Urothelium cell line (cell line): Measurements from ENCODE around the gene MRPL28.
"Not testable (repeated sequence)": the region's sequence is repeated elsewhere in the genome, so short reads cannot be mapped to it uniquely, and the experiment has no call there.

Source experiments
- DNase-seq: peaks from one replicate; pipeline ENCODE4 v3.0.0; 2011; ENCODE audit warnings: low spot score, mixed read lengths
- FAIRE-seq: peaks from 2 replicates; lab custom pipeline; 2011; peaks lifted over from hg19 to GRCh38; lab: Jason Lieb, UNC

Gene MRPL28

GRCh38 chr16:374616-374926, 4.2 kb upstream of the MRPL28 start:
- DNase-seq = no peak
- FAIRE-seq = no peak

- FAIRE-seq = no peak
- DNase-seq = no peak
These were observed 3.7 kb upstream of the MRPL28 start for GRCh38 chr16:373848-374615.

GRCh38 chr16:373020-373598, 2.8 kb upstream of the MRPL28 start:
- DNase-seq (no peak), FAIRE-seq (no peak)

- no peak for DNase-seq
- FAIRE-seq = no peak
These were observed 2.1 kb upstream of the MRPL28 start for GRCh38 chr16:372302-372983.

- no peak for DNase-seq
These were observed 1.4 kb upstream of the MRPL28 start for GRCh38 chr16:371515-372301.

GRCh38 chr16:370979-371514, 709 bp upstream of the MRPL28 start:
- FAIRE-seq = no peak

More at GRCh38 chr16:371515-372301, 1.4 kb upstream of the MRPL28 start:
- FAIRE-seq = no peak

GRCh38 chr16:369866-370436, 387 bp downstream of the MRPL28 start:
- no peak for FAIRE-seq
- peak; percentile 26 for DNase-seq

More at GRCh38 chr16:370979-371514, 709 bp upstream of the MRPL28 start:
- DNase-seq = no peak

GRCh38 chr16:369275-369865, 968 bp downstream of the MRPL28 start:
- no peak for DNase-seq
- no peak for FAIRE-seq

GRCh38 chr16:368388-369158, 1.8 kb downstream of the MRPL28 start:
- DNase-seq = no peak
- no peak for FAIRE-seq

- DNase-seq (no peak), FAIRE-seq (no peak)
These were observed 2.9 kb downstream of the MRPL28 start for GRCh38 chr16:367333-367903.

GRCh38 chr16:366476-366875, 3.9 kb downstream of the MRPL28 start:
- DNase-seq (no peak), FAIRE-seq (no peak)

- no peak for FAIRE-seq
These were observed 5.5 kb downstream of the MRPL28 start for GRCh38 chr16:364595-365491.

GRCh38 chr16:363766-364490, 6.4 kb downstream of the MRPL28 start:
- FAIRE-seq = no peak
- no peak for DNase-seq

More at GRCh38 chr16:364595-365491, 5.5 kb downstream of the MRPL28 start:
- no peak for DNase-seq

- no peak for DNase-seq
- FAIRE-seq = no peak
These were observed 7.1 kb downstream of the MRPL28 start for GRCh38 chr16:363110-363765.

- FAIRE-seq, DNase-seq: not testable (repeated sequence)
These were observed 7.7 kb downstream of the MRPL28 start for GRCh38 chr16:362702-362999.

- FAIRE-seq (no peak), DNase-seq (peak; percentile 75)
These were observed 8.3 kb downstream of the MRPL28 start for GRCh38 chr16:361872-362701.
